A204.1 (cell line): ENCODE data around the gene TRDN.

Experiments used
- FAIRE-seq: peaks from 2 replicates; lab custom pipeline; 2012; peaks lifted over from hg19 to GRCh38; lab: Jason Lieb, UNC

TRDN gene

DNA sequence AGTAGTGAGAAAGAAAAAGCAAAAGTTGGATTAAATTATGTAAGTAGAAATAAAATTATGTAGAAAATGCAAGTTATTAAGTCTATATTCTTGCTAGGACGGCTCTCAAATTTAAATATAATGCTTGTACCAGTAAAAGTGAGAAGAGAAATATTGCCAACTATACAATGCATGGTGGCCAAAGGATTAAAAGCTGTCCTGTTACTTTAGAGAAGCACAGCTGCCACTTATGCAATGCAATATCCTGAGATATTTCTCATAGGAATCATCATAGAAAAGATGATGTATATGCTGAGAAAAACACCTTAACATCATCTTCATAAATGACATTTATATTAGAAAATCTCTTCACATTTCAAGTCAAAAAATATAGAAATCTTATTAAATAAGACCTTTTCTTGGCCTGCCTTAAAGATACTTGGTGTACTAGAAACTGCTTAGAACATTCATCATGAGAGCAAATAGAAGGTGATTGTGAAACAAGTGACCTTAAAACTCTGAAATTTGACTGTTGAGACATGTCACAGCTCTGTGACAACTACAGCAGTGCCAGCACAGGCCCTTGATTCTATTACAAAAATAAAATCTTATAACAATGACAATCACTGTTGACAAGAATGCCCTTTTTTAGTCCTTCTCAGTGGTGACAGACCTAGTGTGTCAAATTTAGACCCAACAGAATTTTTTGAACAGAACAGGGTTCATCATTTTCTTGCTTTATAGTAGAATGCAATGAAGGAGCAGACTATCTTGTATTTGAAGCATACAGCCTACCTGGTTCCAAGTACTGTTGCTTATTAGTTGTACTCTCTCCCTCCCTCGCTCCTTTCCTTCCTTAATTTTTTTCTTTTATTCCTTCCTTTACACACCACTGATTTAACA lies 467.6 kb downstream of the TRDN start:
- no peak for FAIRE-seq

- no peak for FAIRE-seq
These were observed 468.3 kb downstream of the TRDN start for GRCh38 chr6:123168466-123168865.
